Stomach (tissue), 19 donors: ENCODE results near the gene TENM3. TPM values are rescaled to one million over a fixed set of nuclear protein-coding genes. Genes with fewer than 3 reads are reported as not detected.
"Not testable (repeated sequence)": the region's sequence is repeated elsewhere in the genome, so short reads cannot be mapped to it uniquely, and the experiment has no call there.

Experiments
- DNase-seq, 2 donors: peaks; one replicate each; pipeline versions ENCODE4 v3.0.0 to v3.0.0-alpha.2; 2013 to 2019
- H3K27ac ChIP-seq, 5 donors: fragments of 200-600 bp in 4 of 5; sonication (generic) in 4 of 5; one replicate each; pipeline ENCODE4 v1.5.1; 2013 to 2019; ENCODE audit warnings: mild to moderate bottlenecking in 1 of 5, moderate library complexity in 1 of 5
- H3K27me3 ChIP-seq, 3 donors: fragments of 200-600 bp; sonication (generic); one replicate each; pipeline ENCODE4 v1.5.1; 2017 to 2019; ENCODE audit warnings: mixed run types in 1 of 3
- H3K36me3 ChIP-seq, 4 donors: fragments of 200-600 bp; sonication (generic); 1 replicate in 3 of 4; 2 replicates in 1 of 4; pipeline ENCODE4 v1.5.1; 2016 to 2019
- H3K4me1 ChIP-seq, 4 donors: fragments of 200-600 bp; sonication (generic); one replicate each; pipeline ENCODE4 v1.5.1; 2016 to 2019
- H3K4me3 ChIP-seq, 4 donors: fragments of 200-600 bp; sonication (generic) in 3 of 4; one replicate each; pipeline ENCODE4 v1.5.1; 2016 to 2019; ENCODE audit warnings: mild to moderate bottlenecking in 1 of 4
- H3K9me3 ChIP-seq, 4 donors: fragments of 200-600 bp; sonication (generic); one replicate each; pipeline ENCODE4 v1.5.1; 2016 to 2019
- EP300 ChIP-seq: sonication (generic); formaldehyde crosslinking; IDR thresholded peaks from one replicate; pipeline ENCODE4 v1.6.1; 2017; ENCODE audit warnings: antibody characterized with exemption
- POLR2A ChIP-seq, 4 donors: fragments of 450-650 bp; IDR thresholded peaks; one replicate each; pipeline ENCODE4 v1.6.1; 2016; ENCODE audit warnings: antibody characterized with exemption in 4 of 4, control low read depth in 2 of 4, mild to moderate bottlenecking in 1 of 4, moderate library complexity in 1 of 4
- POLR2AphosphoS5 ChIP-seq, 3 donors: sonication (generic); formaldehyde crosslinking; IDR thresholded peaks; one replicate each; pipeline ENCODE4 v1.6.1; 2016; ENCODE audit warnings: antibody characterized with exemption in 3 of 3
- WGBS, 5 donors: extraction: QIAGEN DNeasy Blood & Tissue Kit in 3 of 5; methylation state at CpG; one replicate each; pipeline versions ENCODE4 v1.1.5 to v1.1.7; 2013 to 2018; 5-methylcytosine and 5-hydroxymethylcytosine counted together
- intact Hi-C: fragments of 100-400 bp; cut with DNase I; formaldehyde crosslinking; loops from one replicate; pipeline ENCODE4 v1.15.1; 2023; ENCODE audit warnings: low total_unique reads
- long read RNA-seq, 10 donors: transcript quantifications; one replicate each; lab custom pipeline, GENCODE V29; 2026
- polyA plus RNA-seq, 3 donors: library from polyadenylated mRNA; stranded (reverse); fragments of 200-250 nt; gene quantifications; one replicate each; pipeline ENCODE4 v1.2.3, GENCODE V29; 2013
- total RNA-seq, 5 donors: library from RNA; depleted of rRNA; stranded (reverse); fragments of >200 nt; gene quantifications; one replicate each; pipeline versions ENCODE4 v1.1.0 to v1.2.3, GENCODE V29; 2014 to 2016
- TF ChIP-seq, protein P1 (sequence below), 7 experiments: fragments of 450-650 bp in 4 of 7; fragments of 200-600 bp in 3 of 7; sonication (generic) in 3 of 7; IDR thresholded peaks; one replicate each; pipeline ENCODE4 v1.5.1; 2016 to 2019; ENCODE audit warnings: antibody characterized with exemption in 7 of 7, control low read depth in 2 of 7, mild to moderate bottlenecking in 1 of 7
- donor health status: healthy with polysubstance abuse.
- donor health status: Bipolar disorder and iron deficiency.
- donor health status: healthy.

Gene TENM3
- total RNA-seq (1 to 10 TPM in 2 of 5 donors, under 1 TPM in 3; under 0.01 to 8.3 (median 0.45) TPM), polyA plus RNA-seq (1 to 10 TPM in 1 of 3 donors, under 1 TPM in 2; 0.06 to 1.5 (median 0.20) TPM)
- long read RNA-seq, donor 1, partial matches to known transcripts, result 0 of 1 reads
- long read RNA-seq, donor 1, other reads (novel, unspliced or antisense), result 0 of 1 reads
- long read RNA-seq, donor 2, result 0 reads
- long read RNA-seq, donor 3, result 0 reads
- long read RNA-seq, donor 4, result 0 reads
- long read RNA-seq, donor 5, result 0 reads
- long read RNA-seq, donor 6, result 0 reads
- long read RNA-seq, donor 7, result 0 reads
- long read RNA-seq, donor 8, result 0 reads
- long read RNA-seq, donor 9, result 0 reads
- long read RNA-seq, donor 10, result 0 reads

- not testable (repeated sequence) for DNase-seq, H3K4me1 ChIP-seq, H3K4me3 ChIP-seq
Measured at GRCh38 chr4:182243204-182243603, at the start of gene TENM3. TSS of gene TENM3 (plus strand) at chr4:182243402. CDS start at chr4:182324021, 80,619 bp downstream.

DNA sequence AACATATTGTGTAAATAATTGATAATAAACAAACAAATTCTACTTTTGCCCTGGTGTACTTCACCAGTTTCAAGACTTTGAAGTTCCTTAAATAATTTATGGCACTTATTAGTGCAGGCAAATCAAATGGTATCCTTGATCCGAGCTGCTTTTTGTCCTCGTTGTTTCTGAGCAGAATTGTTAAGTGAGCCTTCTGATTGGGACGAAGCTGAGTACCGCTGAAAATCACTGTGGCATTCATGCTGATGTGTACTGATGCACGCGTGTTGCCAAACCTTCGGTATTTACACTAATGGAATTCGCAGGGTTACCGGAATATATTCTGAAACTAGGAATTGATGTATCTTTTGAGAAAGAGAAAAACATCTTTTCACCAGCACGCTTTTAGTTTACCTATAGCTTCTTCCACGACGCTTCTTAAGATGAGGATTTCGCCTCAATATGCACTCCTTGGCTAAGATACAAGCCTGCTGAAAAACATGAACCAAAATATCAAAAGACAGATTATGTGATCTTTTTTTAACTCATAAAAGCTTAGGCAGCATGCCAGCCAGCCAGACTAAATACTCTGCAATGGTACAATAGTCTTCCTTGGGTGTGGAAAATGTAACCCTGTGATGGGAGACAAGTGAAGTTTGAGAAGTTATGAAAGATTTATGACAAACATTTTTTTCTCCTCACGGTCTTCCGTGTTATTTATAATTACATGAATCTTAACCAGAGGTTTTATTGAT lies 48.9 kb upstream of the TENM3 start:
- Histone ChIP-seq H3K27me3 (no peaks in the 10 kb centered on the region), H3K9me3 (no peaks in the 10 kb centered on the region), H3K4me1 (no peaks in the 10 kb centered on the region), H3K36me3 (no peaks in the 10 kb centered on the region), H3K27ac (no peak overlapping the region), H3K4me3 (no peak overlapping the region)
- intact Hi-C loops, result no loop called here
- WGBS, 5 donors, result 77 to 87% (median 79%) methylated on average over 15 of the region's 15 CpGs
- DNase-seq, result peak in 1 of 2 donors; percentile 16
- TF ChIP-seq, protein P1, sequence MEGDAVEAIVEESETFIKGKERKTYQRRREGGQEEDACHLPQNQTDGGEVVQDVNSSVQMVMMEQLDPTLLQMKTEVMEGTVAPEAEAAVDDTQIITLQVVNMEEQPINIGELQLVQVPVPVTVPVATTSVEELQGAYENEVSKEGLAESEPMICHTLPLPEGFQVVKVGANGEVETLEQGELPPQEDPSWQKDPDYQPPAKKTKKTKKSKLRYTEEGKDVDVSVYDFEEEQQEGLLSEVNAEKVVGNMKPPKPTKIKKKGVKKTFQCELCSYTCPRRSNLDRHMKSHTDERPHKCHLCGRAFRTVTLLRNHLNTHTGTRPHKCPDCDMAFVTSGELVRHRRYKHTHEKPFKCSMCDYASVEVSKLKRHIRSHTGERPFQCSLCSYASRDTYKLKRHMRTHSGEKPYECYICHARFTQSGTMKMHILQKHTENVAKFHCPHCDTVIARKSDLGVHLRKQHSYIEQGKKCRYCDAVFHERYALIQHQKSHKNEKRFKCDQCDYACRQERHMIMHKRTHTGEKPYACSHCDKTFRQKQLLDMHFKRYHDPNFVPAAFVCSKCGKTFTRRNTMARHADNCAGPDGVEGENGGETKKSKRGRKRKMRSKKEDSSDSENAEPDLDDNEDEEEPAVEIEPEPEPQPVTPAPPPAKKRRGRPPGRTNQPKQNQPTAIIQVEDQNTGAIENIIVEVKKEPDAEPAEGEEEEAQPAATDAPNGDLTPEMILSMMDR (IDR thresholded peaks at IDR 0.05), result no peak
- TF ChIP-seq EP300 (no peak), POLR2AphosphoS5 (IDR thresholded peaks at IDR 0.05) (no peak), POLR2A (IDR thresholded peaks at IDR 0.05) (no peak)

More at GRCh38 chr4:182243204-182243603, at the start of gene TENM3:
- H3K36me3 ChIP-seq, H3K27ac ChIP-seq, H3K27me3 ChIP-seq, H3K9me3 ChIP-seq, intact Hi-C loops: not testable (repeated sequence)
- WGBS, 5 donors, result 87 to 92% (median 89%) methylated on average over 8 of the region's 8 CpGs

DNA sequence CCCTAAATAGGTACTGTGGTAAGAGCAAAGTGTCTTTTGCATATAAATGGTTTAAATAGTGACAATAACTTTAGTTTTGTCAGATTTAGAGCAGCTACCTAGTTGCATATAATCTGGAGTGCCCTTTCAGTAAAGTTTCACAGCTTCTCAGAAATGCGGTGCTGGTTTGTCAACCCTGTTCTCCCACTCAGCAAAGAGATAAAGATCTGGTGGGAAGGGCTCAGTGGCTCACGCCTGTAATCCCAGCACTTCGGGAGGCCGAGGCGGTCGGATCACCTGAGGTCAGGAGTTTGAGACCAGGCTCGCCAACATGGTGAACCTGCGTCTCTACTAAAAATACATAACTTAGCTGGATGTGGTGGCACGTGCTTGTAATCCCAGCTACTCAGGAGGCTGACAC lies 45.6 kb upstream of the TENM3 start:
- H3K9me3 ChIP-seq, result no peaks in the 10 kb centered on the region
- no peaks in the 10 kb centered on the region for H3K4me1 ChIP-seq
- H3K4me3 ChIP-seq, result no peak overlapping the region
- TF ChIP-seq POLR2A (IDR thresholded peaks at IDR 0.05), result no peak
- TF ChIP-seq EP300, result no peak
- no peak for TF ChIP-seq POLR2AphosphoS5 (IDR thresholded peaks at IDR 0.05)
- TF ChIP-seq, protein P1 (IDR thresholded peaks at IDR 0.05), result no peak
- no peaks in the 10 kb centered on the region for H3K27me3 ChIP-seq
- H3K27ac ChIP-seq, result no peak overlapping the region
- no peaks in the 10 kb centered on the region for H3K36me3 ChIP-seq
- 85 to 90% (median 88%) methylated on average over 9 of the region's 9 CpGs for WGBS, 5 donors
- no peak for DNase-seq
- intact Hi-C loops, result no loop called here

DNA sequence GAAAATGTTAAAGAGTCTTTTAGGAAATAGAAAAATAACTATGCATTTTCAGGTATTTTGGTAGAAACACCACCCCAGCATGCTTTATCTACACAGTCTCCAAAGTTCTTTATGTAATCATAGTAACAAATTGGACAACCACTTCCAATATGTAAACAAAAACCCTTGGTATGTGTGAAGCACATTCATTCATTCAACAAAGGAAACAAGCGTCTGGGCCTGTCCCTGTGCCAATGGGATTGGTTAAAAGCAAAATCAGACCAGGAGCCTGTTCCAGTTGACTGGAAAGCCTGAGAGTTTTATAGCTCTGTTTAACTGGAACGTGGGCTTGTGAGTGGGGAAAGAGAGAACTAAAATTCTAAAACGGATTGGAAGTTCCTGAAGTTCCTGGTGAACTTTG lies 41.3 kb upstream of the TENM3 start:
- H3K9me3 ChIP-seq, result no peaks in the 10 kb centered on the region
- no peak overlapping the region for H3K27ac ChIP-seq
- H3K4me3 ChIP-seq, result no peak overlapping the region
- no peak for DNase-seq
- H3K27me3 ChIP-seq, result no peaks in the 10 kb centered on the region
- intact Hi-C loops, result no loop called here
- H3K36me3 ChIP-seq, result no peaks in the 10 kb centered on the region
- 37 to 53% (median 47%) methylated on average over 3 of the region's 3 CpGs for WGBS, 5 donors
- H3K4me1 ChIP-seq, result no peaks in the 10 kb centered on the region
- no peak for TF ChIP-seq POLR2A (IDR thresholded peaks at IDR 0.05)
- TF ChIP-seq, protein P1 (IDR thresholded peaks at IDR 0.05), result no peak
- TF ChIP-seq POLR2AphosphoS5 (IDR thresholded peaks at IDR 0.05), result no peak
- TF ChIP-seq EP300, result no peak
